ENCODE results near the gene STUB1. TPM values are rescaled to one million over a fixed set of nuclear protein-coding genes. Genes with fewer than 3 reads are reported as not detected.

STUB1 gene
- total and polyA plus RNA-seq, 2 donors (not counting 1 experiment from before 2014, with no cell fraction given): 94.3 to 116 TPM

- Histone ChIP-seq H2AFZ (ENCODE audit: insufficient read depth, low read depth, low read length, poor library complexity, severe bottlenecking) (peak within 1 kb of the TSS; percentile 83), H3K27ac (ENCODE audit: low read length in 2 of 2) (peak within 1 kb of the TSS; percentile 82 to 83), H3K27me3 (replicated peaks in 1 of 4; ENCODE audit: control extremely low read depth in 1 of 4, control insufficient read depth in 3 of 4, insufficient read depth in 4 of 4, low read length in 3 of 4) (no peaks in the 10 kb centered on the region), H4K20me1 (ENCODE audit: control insufficient read depth, insufficient read depth, low read length, poor library complexity, severe bottlenecking) (peaks cover 13% of the 10 kb centered on the region), H3K9ac (ENCODE audit: low read length) (peak within 1 kb of the TSS; percentile 91), H3K9me3 (ENCODE audit: control extremely low read depth in 1 of 3, control insufficient read depth in 2 of 3, insufficient read depth in 1 of 3, low read length in 2 of 3) (no peaks in the 10 kb centered on the region), H3K4me3 (ENCODE audit: control extremely low read depth in 1 of 5, extremely low read depth in 1 of 5, insufficient read depth in 1 of 5, low read depth in 2 of 5, low read length in 4 of 5) (peak within 1 kb of the TSS; percentile 84 to 95 (median 87)), H3K4me1 (ENCODE audit: control insufficient read depth in 2 of 2, insufficient read depth in 2 of 2, low read length in 2 of 2) (peaks cover 14 to 43% of the 10 kb centered on the region in 2 donors), H3K36me3 (replicated peaks in 1 of 2; ENCODE audit: control extremely low read depth in 1 of 2, control insufficient read depth in 1 of 2, extremely low read depth in 1 of 2, insufficient read depth in 2 of 2, low read length in 1 of 2) (peaks cover 0 to 3% of the 10 kb centered on the region in 2 experiments), H3K79me2 (ENCODE audit: control insufficient read depth, insufficient read depth, low read length) (peaks cover 10% of the 10 kb centered on the region), H3K4me2 (replicated peaks; ENCODE audit: low read depth, low read length, poor library complexity, severe bottlenecking) (peak within 1 kb of the TSS; percentile 94)
- CTCF ChIA-PET: interaction anchor here (0.7 to 1.6 kb wide), 8 partner anchors 12 to 57 kb away, joined by 3 to 6 read pairs (median 4); partner anchors contain the start of gene WDR90
- TF ChIP-seq EZH2 (IDR thresholded peaks at IDR 0.05; ENCODE audit: borderline replicate concordance, insufficient read depth, low read depth, low read length, poor library complexity, severe bottlenecking): no peak
- TF ChIP-seq, protein P1, sequence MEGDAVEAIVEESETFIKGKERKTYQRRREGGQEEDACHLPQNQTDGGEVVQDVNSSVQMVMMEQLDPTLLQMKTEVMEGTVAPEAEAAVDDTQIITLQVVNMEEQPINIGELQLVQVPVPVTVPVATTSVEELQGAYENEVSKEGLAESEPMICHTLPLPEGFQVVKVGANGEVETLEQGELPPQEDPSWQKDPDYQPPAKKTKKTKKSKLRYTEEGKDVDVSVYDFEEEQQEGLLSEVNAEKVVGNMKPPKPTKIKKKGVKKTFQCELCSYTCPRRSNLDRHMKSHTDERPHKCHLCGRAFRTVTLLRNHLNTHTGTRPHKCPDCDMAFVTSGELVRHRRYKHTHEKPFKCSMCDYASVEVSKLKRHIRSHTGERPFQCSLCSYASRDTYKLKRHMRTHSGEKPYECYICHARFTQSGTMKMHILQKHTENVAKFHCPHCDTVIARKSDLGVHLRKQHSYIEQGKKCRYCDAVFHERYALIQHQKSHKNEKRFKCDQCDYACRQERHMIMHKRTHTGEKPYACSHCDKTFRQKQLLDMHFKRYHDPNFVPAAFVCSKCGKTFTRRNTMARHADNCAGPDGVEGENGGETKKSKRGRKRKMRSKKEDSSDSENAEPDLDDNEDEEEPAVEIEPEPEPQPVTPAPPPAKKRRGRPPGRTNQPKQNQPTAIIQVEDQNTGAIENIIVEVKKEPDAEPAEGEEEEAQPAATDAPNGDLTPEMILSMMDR (IDR thresholded peaks at IDR 0.05): no peak
- intact Hi-C loops (cut with micrococcal nuclease): loop anchor here (1.0 kb wide), 5 partner anchors 13 to 47 kb away; partner anchors contain the start of genes RHOT2 and WDR90
- no peaks in the 10 kb centered on the region for H3K27me3 Mint-ChIP-seq
- peak within 1 kb of the TSS; percentile 98 for H3K4me3 Mint-ChIP-seq
- POLR2A ChIA-PET: interaction anchor here (0.6 to 1.8 kb wide), 11 partner anchors 11 to 403 kb away, joined by 3 to 6 read pairs (median 3); partner anchors contain the start of genes NHLRC4, PIGQ, RAB40C and RHOT2
- WGBS (ENCODE audit: insufficient coverage): under 1% methylated on average over 91 of the region's 91 CpGs
- peak; percentile 81 for ATAC-seq (ENCODE audit: low read depth)
- peaks cover 23% of the 10 kb centered on the region for H3K4me1 Mint-ChIP-seq
- peak; percentile 96 for DNase-seq
- peak within 1 kb of the TSS; percentile 98 for H3K27ac Mint-ChIP-seq
- no peaks in the 10 kb centered on the region for H3K9me3 Mint-ChIP-seq (ENCODE audit: insufficient read depth)
Observed at GRCh38 chr16:636206-637080, 43.8 kb upstream of the STUB1 start, which contains the start of gene METTL26. Gene METTL26 (minus strand): TSS chr16:636305. CDS start chr16:636290, 15 bp downstream.

Measured in B cell (primary cell).